Dedifferentiated amniotic fluid mesenchymal stem cell (primary cell): ENCODE results near the gene PRKAG1.

Source experiments
- DNase-seq: peaks from one replicate; pipeline ENCODE4 v3.0.0-alpha.2; 2016; ENCODE audit errors: extremely low spot score

PRKAG1 gene

GRCh38 chr12:49031573-49032161 lies 13.1 kb upstream of the PRKAG1 start:
- no peak for DNase-seq

GRCh38 chr12:49030714-49031572 lies 12.4 kb upstream of the PRKAG1 start:
- no peak for DNase-seq

- DNase-seq: no peak
These were observed 11.5 kb upstream of the PRKAG1 start for GRCh38 chr12:49030119-49030518.

- no peak for DNase-seq
These were observed 10.2 kb upstream of the PRKAG1 start for GRCh38 chr12:49028666-49029275.

- DNase-seq: no peak
These were observed 9.4 kb upstream of the PRKAG1 start for GRCh38 chr12:49027846-49028555.

GRCh38 chr12:49026678-49027480 lies 8.3 kb upstream of the PRKAG1 start:
- DNase-seq: no peak

- no peak for DNase-seq
These were observed 7.5 kb upstream of the PRKAG1 start for GRCh38 chr12:49026101-49026500.

- DNase-seq: no peak
These were observed 6.9 kb upstream of the PRKAG1 start for GRCh38 chr12:49025463-49025862.

GRCh38 chr12:49024543-49024942 lies 6.0 kb upstream of the PRKAG1 start:
- DNase-seq: no peak

GRCh38 chr12:49023812-49024211 lies 5.2 kb upstream of the PRKAG1 start:
- no peak for DNase-seq

GRCh38 chr12:49022558-49023178 lies 4.1 kb upstream of the PRKAG1 start:
- DNase-seq: no peak

GRCh38 chr12:49021292-49021915 lies 2.8 kb upstream of the PRKAG1 start:
- DNase-seq: no peak

GRCh38 chr12:49020441-49020840 lies 1.9 kb upstream of the PRKAG1 start:
- no peak for DNase-seq

- DNase-seq: peak; percentile 22
These were observed 1.1 kb upstream of the PRKAG1 start for GRCh38 chr12:49019443-49020324.

- peak; percentile 16 for DNase-seq
These were observed 499 bp upstream of the PRKAG1 start for GRCh38 chr12:49019120-49019430.

GRCh38 chr12:49017891-49018260 lies 700 bp downstream of the PRKAG1 start:
- peak; percentile 26 for DNase-seq

- DNase-seq: no peak
These were observed 3.4 kb downstream of the PRKAG1 start for GRCh38 chr12:49015196-49015595.

GRCh38 chr12:49014547-49014946 lies 4.0 kb downstream of the PRKAG1 start:
- DNase-seq: peak; percentile 21

GRCh38 chr12:49013428-49013827 lies 5.1 kb downstream of the PRKAG1 start:
- no peak for DNase-seq

GRCh38 chr12:49012739-49013138 lies 5.8 kb downstream of the PRKAG1 start:
- DNase-seq: no peak
